ENCODE data around the gene DDX1.

DNA sequence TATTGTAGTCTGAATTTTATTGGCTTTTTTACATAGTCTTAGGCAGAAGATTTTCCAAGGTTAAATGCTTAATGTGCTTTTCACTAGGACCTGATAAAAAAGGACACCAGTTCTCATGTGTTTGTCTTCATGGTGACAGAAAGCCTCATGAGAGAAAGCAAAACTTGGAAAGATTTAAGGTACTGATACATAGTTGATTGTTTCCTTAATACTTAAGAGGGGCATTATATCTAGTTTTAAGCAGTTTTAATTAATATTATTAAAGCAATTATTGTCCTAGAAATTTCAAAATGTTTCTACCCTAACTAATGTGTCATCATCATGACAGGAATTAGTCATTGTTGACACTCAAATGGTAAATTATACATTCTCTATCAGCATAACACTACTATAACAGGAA, 35.3 kb downstream of the DDX1 start:
- TF ChIP-seq, protein P1, sequence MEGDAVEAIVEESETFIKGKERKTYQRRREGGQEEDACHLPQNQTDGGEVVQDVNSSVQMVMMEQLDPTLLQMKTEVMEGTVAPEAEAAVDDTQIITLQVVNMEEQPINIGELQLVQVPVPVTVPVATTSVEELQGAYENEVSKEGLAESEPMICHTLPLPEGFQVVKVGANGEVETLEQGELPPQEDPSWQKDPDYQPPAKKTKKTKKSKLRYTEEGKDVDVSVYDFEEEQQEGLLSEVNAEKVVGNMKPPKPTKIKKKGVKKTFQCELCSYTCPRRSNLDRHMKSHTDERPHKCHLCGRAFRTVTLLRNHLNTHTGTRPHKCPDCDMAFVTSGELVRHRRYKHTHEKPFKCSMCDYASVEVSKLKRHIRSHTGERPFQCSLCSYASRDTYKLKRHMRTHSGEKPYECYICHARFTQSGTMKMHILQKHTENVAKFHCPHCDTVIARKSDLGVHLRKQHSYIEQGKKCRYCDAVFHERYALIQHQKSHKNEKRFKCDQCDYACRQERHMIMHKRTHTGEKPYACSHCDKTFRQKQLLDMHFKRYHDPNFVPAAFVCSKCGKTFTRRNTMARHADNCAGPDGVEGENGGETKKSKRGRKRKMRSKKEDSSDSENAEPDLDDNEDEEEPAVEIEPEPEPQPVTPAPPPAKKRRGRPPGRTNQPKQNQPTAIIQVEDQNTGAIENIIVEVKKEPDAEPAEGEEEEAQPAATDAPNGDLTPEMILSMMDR (IDR thresholded peaks at IDR 0.05): no peak
- no peak for TF ChIP-seq POLR2A (IDR thresholded peaks at IDR 0.05; ENCODE audit: low read depth)
- no peak for TF ChIP-seq POLR2AphosphoS5 (IDR thresholded peaks at IDR 0.05)
- no peak for TF ChIP-seq EP300 (IDR thresholded peaks at IDR 0.05)

Measured in esophagus muscularis mucosa (tissue), 4 donors.